Mesodermal cell (in vitro differentiated cells): ENCODE results near the gene FNBP1L.

ENCODE experiments used
- H3K27ac ChIP-seq: 2 replicates; pipeline ENCODE4 v1.7.0; 2013; ENCODE audit warnings: mild to moderate bottlenecking, low read depth, low read length, moderate library complexity; ENCODE audit not compliant: severe bottlenecking
- H3K36me3 ChIP-seq: 2 replicates; pipeline ENCODE4 v1.7.1; 2013; ENCODE audit warnings: mild to moderate bottlenecking, low read length, moderate library complexity; ENCODE audit not compliant: control insufficient read depth, insufficient read depth
- H3K4me1 ChIP-seq: one replicate; pipeline ENCODE4 v1.7.1; 2013; ENCODE audit warnings: mild to moderate bottlenecking, low read length; ENCODE audit not compliant: insufficient read depth, control insufficient read depth, poor library complexity, severe bottlenecking
- H3K4me3 ChIP-seq: 2 replicates; pipeline ENCODE4 v1.7.0; 2013; ENCODE audit warnings: low read length, control low read depth, mild to moderate bottlenecking; ENCODE audit not compliant: insufficient read depth, poor library complexity, severe bottlenecking; ENCODE audit errors: extremely low read depth
- H3K9me3 ChIP-seq: 2 replicates; pipeline ENCODE4 v1.7.1; 2013; ENCODE audit warnings: mild to moderate bottlenecking, low read length, moderate library complexity; ENCODE audit not compliant: control insufficient read depth
- WGBS, 2 experiments: methylation state at CpG; one replicate each; pipeline ENCODE4 v1.1.5; 2013; ENCODE audit warnings: missing lambda C conversion rate in 2 of 2; ENCODE audit not compliant: insufficient coverage in 2 of 2; 5-methylcytosine and 5-hydroxymethylcytosine counted together

The FNBP1L gene

DNA sequence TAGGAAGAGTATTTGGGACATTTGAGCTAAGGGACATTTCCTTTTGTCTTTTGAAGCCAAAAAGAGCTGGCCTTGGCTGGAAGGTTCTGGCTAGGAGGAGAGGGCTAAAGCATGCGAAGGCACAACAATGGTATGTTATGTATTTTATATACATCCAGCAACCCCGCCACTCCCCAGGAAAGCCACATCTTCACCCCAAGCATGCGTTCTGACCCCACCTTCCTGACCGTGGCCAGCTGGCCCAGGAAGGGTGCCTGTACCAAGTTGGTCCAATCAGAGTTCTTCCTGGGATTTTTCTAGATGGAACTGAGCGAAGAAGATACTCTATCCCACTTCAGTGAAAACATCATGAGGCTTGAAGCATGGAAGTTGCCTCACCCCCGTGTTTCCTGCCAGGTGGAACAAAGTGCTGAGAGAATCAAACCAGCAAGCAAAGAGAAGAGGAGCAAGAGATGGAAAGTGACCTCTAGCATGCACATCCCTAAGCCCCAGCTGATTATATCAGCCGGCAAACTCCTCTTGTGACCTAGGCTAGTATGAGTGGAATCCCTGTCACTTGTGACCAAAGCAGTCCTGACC, 151.0 kb downstream of the FNBP1L start:
- 89 to 100% methylated on average over 3 of the region's 7 CpGs for WGBS, 2 experiments
- Histone ChIP-seq H3K4me3 (no peak overlapping the region), H3K27ac (no peak overlapping the region), H3K36me3 (peaks cover 42% of the 10 kb centered on the region), H3K4me1 (peaks cover 55% of the 10 kb centered on the region), H3K9me3 (no peaks in the 10 kb centered on the region)

DNA sequence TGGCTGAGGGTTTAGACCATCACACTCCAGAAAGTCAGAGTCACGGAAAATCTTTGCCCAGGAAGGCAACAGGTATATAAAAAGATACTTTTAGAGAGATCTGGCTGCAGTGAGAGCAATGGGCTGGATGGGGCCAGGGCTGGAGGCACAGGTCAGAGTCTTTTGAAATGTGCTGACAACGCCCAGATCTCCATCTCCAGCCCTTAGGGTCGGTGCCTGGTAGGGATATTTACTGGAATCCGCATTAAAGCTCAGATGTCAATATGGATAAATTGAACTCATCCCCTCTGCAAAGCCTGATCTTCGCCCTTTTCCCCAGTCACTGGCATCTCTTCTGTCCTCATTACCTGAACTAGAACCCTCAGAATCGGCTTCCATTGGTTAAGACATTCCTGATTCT, 151.6 kb downstream of the FNBP1L start:
- no peak overlapping the region for H3K4me3 ChIP-seq
- H3K36me3 ChIP-seq: peaks cover 47% of the 10 kb centered on the region
- WGBS, 2 experiments: 96% methylated on average over 5 of the region's 6 CpGs
- H3K4me1 ChIP-seq: peaks cover 51% of the 10 kb centered on the region
- H3K9me3 ChIP-seq: no peaks in the 10 kb centered on the region
- H3K27ac ChIP-seq: no peak overlapping the region

DNA sequence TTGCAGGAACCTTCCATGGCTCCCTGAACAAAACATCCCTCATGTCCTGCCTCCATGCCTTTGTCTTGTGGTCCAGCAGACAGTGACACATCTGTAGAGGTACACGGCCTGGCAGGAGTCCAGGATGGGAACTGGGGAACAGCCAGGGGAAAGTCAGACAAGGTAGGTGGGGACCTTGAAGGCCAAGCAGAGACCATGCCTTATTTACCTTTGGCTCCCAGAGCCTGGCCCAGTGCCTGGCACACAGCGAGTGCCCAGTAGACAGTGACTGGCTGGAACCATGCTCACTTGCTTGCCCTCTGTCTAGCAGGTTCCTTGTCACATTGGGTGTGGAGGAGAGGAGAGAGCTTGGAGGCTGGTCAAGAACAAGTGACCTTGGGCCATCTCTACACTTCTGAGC, 152.7 kb downstream of the FNBP1L start:
- 100% methylated on average over 1 to 2 of the region's 2 CpGs for WGBS, 2 experiments
- no peak overlapping the region for H3K4me3 ChIP-seq
- no peak overlapping the region for H3K27ac ChIP-seq
- no peaks in the 10 kb centered on the region for H3K9me3 ChIP-seq
- peaks cover 56% of the 10 kb centered on the region for H3K36me3 ChIP-seq
- peaks cover 55% of the 10 kb centered on the region for H3K4me1 ChIP-seq

DNA sequence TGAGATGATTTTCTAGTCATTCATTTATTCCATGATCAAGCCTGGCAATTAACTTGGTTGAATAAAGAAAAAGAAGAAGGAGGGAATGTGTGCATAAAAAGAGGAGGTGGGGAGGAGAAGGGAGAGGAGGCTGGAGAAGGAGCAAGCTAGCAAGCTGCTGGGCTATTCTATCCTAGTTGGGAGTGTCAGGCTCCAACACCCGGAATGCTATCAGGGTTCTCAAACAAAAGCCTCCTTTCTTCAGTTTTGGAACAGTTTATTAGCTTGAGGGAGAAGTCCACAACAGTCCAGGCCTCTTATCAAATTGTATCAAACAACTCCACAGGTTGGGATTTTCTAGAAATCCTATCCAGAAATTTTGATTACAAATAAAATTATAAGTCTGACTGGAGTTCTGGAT, 153.8 kb downstream of the FNBP1L start:
- Histone ChIP-seq H3K36me3 (peaks cover 56% of the 10 kb centered on the region), H3K9me3 (no peaks in the 10 kb centered on the region), H3K4me1 (peaks cover 55% of the 10 kb centered on the region), H3K4me3 (no peak overlapping the region), H3K27ac (no peak overlapping the region)
- no CpG with 5 or more reads among the region's 1 CpG for WGBS, 2 experiments

DNA sequence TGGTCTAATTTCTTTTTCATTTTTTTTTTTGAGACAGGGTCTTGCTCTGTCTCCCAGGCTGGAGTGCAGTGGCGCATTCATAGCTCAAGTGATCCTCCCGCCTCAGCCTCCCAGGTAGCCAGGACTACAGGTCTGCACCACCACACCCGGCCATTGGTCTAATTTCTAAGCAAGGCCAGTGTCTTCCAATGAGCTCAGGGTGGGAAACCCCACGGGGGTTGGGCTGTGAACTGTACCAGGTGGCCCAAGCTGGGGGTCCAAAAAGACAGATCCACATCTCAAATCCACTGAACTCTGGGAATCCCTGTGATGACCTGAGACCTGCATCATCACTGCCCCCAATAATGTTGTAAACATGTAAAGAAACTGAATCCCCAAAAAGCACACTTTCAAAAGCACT, 154.2 kb downstream of the FNBP1L start:
- H3K9me3 ChIP-seq: no peaks in the 10 kb centered on the region
- peaks cover 56% of the 10 kb centered on the region for H3K36me3 ChIP-seq
- H3K27ac ChIP-seq: no peak overlapping the region
- H3K4me1 ChIP-seq: peaks cover 59% of the 10 kb centered on the region
- 87 to 91% methylated on average over 4 of the region's 4 CpGs for WGBS, 2 experiments
- no peak overlapping the region for H3K4me3 ChIP-seq

DNA sequence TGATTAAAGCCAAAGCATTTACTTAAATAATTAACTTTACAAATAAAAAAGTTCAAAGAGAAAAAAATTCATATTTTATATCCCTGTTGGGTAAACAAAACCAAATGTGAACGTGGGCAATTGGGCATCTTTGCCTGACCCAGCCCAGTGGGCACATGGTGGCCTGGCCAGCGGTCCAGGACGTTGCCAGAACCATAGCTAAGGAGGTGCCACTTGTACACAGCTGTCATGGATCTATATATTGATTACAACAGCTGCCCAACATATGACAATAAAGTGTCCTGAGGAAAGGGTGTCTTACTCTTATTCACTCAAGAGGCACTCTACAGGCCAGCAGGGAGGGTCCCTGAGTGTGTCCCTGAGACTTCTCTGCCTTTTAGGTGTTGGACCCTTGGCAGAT, 155.2 kb downstream of the FNBP1L start:
- Histone ChIP-seq H3K27ac (peak overlapping the region; percentile 7), H3K4me3 (no peak overlapping the region), H3K9me3 (no peaks in the 10 kb centered on the region), H3K4me1 (peaks cover 62% of the 10 kb centered on the region), H3K36me3 (peaks cover 53% of the 10 kb centered on the region)
- 100% methylated on average over 1 to 3 of the region's 3 CpGs for WGBS, 2 experiments

DNA sequence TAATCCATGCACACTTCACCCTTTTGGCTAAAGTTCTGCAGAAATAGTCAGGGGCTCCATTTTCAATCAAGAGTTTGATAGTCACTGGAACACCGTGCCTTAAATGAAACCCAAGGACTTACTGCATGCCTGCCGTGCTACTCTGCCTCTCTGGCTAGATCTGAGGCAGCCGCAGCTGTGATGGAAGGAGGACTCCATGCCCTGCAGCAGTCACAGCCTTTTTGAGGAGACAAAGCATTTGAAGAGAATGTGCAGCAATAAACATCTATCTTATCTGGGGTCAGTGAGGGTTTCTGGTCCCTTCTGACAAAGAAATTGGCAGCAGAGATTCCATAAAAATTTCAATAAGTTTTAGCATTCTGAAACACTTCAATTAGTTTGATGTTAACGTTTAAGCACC, 155.7 kb downstream of the FNBP1L start:
- no peaks in the 10 kb centered on the region for H3K9me3 ChIP-seq
- H3K4me3 ChIP-seq: no peak overlapping the region
- peaks cover 63% of the 10 kb centered on the region for H3K4me1 ChIP-seq
- WGBS, 2 experiments: 76 to 91% methylated on average over 3 of the region's 4 CpGs
- peak overlapping the region; percentile 7 for H3K27ac ChIP-seq
- H3K36me3 ChIP-seq: peaks cover 48% of the 10 kb centered on the region
